ENCODE data around the gene IHH.

IHH gene

DNA sequence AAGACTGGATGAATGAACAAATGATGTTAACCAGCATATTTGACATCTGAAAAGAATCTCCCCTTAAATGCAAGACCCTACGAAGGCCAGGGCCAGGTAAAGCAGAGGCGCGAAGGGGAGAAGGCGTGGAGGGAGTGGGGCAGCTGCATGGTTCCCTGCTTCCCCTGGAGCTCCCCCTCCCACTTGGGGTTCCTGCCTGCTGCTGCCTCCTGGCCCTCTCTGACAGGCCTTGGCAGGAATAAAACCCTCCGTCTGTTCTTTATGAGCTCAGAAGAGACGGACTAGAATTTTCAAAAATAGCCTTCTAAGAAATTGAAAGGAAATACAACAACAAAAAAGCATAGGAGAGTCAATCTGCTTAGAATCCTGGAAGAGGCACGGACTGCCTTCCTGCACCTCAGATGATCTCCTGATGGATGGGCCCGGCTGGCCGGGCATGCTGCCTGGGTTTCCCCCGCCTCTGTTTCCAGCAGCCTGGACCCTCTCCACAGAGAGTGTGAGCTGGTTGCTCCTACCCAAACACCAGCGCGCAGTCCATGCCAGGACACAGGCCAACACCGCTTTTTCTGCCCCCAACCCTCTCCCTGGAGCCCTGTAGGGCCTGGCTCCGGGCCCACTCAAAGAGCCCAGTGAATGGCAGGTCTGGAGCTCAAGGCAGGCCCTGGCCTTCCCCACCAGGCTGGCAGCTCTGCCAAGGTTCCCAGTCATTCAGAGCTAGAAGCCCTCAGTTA lies 43.4 kb downstream of the IHH start:
- H3K4me3 ChIP-seq (replicated peaks in 1 of 2; ENCODE audit: low read depth in 2 of 2, low read length in 2 of 2): no peak overlapping the region
- no peak for DNase-seq (ENCODE audit: low read depth in 2 of 2)
- TF ChIP-seq, protein P1, sequence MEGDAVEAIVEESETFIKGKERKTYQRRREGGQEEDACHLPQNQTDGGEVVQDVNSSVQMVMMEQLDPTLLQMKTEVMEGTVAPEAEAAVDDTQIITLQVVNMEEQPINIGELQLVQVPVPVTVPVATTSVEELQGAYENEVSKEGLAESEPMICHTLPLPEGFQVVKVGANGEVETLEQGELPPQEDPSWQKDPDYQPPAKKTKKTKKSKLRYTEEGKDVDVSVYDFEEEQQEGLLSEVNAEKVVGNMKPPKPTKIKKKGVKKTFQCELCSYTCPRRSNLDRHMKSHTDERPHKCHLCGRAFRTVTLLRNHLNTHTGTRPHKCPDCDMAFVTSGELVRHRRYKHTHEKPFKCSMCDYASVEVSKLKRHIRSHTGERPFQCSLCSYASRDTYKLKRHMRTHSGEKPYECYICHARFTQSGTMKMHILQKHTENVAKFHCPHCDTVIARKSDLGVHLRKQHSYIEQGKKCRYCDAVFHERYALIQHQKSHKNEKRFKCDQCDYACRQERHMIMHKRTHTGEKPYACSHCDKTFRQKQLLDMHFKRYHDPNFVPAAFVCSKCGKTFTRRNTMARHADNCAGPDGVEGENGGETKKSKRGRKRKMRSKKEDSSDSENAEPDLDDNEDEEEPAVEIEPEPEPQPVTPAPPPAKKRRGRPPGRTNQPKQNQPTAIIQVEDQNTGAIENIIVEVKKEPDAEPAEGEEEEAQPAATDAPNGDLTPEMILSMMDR (IDR thresholded peaks at IDR 0.05; ENCODE audit: low read depth, low read length): no peak

DNA sequence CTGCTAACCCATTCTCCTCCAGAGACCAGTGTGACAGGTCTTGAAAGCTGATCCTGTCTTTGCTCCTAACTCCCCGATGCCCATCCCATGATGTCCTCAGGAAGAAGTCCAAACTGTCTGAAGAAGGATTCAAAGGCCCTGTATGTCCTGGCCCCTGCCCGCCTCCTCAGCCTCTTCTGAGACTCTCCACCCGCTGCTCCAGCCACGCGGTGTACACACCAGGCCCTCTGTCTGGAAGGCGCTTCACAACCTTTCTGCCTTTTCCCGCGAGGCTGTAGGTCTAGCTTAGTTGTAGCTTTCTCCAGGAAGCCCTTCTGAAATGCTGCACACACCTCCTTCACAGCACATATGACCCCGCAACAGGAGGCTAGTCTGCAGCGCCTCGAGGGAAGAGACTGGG lies 44.0 kb downstream of the IHH start:
- TF ChIP-seq, protein P1 (IDR thresholded peaks at IDR 0.05; ENCODE audit: low read depth, low read length): no peak
- no peak overlapping the region for H3K4me3 ChIP-seq (replicated peaks in 1 of 2; ENCODE audit: low read depth in 2 of 2, low read length in 2 of 2)
- DNase-seq (ENCODE audit: low read depth in 2 of 2): no peak

DNA sequence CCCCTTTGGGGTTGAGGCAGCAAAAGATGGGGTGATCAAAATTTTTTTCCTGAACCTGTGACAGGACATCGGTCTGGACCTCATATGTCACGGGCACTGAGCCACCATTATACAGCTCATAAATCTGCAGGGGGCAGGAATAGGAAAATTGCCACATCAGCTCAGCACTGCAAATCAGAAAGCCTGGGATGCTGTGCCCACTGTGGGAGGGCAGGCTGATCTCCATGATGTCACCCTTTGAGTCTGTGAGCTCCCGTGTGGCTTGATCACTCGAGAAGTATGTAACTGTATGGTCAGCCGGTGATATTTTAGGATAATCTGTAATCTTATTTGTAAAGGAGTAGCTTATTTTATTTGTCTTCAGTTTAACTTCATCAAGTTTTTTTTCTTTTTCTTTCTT lies 49.8 kb downstream of the IHH start:
- TF ChIP-seq, protein P1 (IDR thresholded peaks at IDR 0.05; ENCODE audit: low read depth, low read length): no peak
- DNase-seq (ENCODE audit: low read depth in 2 of 2): no peak
- H3K4me3 ChIP-seq (replicated peaks in 1 of 2; ENCODE audit: low read depth in 2 of 2, low read length in 2 of 2): no peak overlapping the region

DNA sequence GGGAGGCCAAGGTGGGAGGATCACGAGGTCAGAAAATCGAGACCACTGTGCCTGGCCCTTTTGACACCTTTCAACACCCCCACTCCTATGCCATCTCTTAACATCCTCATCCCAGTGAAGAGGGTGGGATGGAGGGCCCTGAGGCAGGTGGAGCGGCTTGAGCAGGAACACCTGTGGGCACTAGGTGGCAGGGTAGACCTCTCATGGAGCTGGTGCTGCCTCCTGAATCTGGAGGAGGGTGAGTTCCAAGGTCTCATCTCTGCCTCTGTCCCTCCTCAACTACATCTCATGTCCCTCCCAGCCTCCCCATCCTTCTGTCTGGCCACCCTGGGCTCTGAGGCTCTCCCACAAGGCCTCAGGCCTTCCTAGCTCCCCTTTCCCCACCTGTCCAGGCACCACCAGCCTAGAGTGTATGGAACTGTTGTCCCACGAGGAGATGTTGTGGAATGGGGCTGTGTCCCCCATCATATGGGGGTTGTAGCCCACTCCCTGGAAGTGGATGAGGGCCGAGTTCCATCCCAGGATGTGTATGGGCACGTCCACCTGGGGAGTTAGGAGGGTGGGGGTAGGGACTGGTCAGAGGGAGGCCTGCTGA lies 50.5 kb downstream of the IHH start:
- DNase-seq (ENCODE audit: low read depth in 2 of 2): no peak
- H3K4me3 ChIP-seq (replicated peaks in 1 of 2; ENCODE audit: low read depth in 2 of 2, low read length in 2 of 2): no peak overlapping the region
- TF ChIP-seq, protein P1 (IDR thresholded peaks at IDR 0.05; ENCODE audit: low read depth, low read length): peak; percentile 36

DNA sequence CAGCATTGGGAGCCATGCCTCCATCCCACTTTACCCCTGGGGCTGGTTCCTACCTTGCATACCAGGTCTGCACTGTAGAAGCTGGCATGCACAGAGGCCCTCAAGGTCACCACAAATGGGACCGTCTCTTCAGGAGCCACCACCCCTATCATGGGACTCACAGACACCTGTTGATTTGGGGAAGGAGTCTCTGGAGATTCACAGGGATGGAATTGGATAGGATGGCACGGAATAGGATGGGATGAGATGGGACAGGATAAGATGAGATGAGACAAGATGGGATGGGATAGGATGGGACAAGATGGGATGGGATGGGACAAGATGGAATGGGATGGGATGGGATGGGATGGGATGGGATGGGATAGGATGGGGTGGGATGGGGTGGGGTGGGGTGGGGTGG lies 51.4 kb downstream of the IHH start:
- no peak overlapping the region for H3K4me3 ChIP-seq (replicated peaks in 1 of 2; ENCODE audit: low read depth in 2 of 2, low read length in 2 of 2)
- TF ChIP-seq, protein P1 (IDR thresholded peaks at IDR 0.05; ENCODE audit: low read depth, low read length): no peak
- DNase-seq (ENCODE audit: low read depth in 2 of 2): no peak

Data from cardiac fibroblast (primary cell).